ENCODE data around the gene ARHGAP22. TPM values are rescaled to one million over a fixed set of nuclear protein-coding genes. Genes with fewer than 3 reads are reported as not detected.
"Not testable (repeated sequence)": the region's sequence is repeated elsewhere in the genome, so short reads cannot be mapped to it uniquely, and the experiment has no call there.

Gene ARHGAP22
- total RNA-seq, 1 donor from 2014 or later, result 3.5 TPM

DNA sequence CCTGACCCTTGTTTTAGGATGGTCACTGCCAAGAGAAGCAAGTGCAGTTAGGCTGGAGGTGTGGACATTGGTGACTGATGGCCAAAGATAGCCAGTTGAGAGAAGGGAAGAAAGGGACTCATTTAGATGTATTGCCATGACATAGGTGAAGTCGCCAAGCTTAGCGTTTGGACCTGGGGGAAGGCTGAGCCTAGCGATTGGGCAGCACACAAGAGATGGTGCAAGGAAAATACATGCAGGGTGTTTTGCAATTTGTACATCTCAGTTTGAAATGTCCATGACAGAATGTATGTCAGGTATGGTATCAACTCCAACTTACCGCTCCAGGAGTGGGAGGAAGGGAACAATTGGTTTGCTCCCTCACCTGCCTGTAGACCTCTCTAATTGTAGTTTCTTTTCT is 164.1 kb downstream of the ARHGAP22 start:
- ATAC-seq (no peak), DNase-seq (ENCODE audit: missing footprints) (no peak)
- intact Hi-C loops (cut with DNase I), result no loop called here

DNA sequence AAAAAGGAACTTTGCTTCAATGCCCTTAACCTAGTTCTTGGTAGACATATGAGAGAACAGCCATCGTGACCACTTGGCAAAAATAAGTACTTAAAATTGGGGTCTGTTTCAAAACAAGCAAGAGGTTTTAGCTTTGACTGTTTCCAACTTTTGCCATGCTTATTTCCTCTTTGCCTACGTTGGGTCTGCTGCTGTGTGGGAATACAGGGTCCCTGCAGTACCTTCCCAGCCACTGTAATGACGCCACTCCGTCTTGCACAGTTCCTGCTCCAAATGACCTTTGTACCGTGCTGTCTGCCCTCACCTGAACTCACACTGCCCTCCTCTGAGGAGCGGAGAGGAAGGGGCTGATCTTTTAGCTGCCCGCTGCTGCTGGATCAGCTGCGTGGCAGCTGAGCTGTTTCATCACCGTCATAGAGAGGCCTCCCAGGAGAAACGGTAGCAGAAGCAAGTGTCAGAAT is 165.3 kb downstream of the ARHGAP22 start:
- intact Hi-C loops (cut with DNase I), result no loop called here
- ATAC-seq (peak; percentile 31), DNase-seq (ENCODE audit: missing footprints) (no peak)

DNA sequence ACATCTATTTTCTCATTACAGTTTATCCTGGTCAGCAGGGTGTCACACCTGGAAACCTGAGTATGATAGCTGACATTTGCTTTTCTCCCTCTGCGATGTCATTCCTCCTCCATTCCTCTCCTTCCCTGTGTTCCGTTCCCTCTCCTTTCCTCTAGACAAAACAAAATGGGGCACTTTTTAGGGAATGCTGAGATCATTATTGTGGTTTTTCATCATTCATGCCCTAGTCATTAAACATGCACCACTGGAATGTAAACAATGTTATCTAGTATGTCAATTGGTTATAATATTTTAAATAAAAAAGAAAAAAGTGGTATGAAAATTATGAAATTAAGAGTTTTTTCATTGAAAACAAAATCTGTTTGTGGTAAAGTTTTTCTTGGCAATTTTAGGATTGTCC is 165.8 kb downstream of the ARHGAP22 start:
- DNase-seq (ENCODE audit: missing footprints) (no peak), ATAC-seq (no peak)
- intact Hi-C loops (cut with DNase I), result no loop called here

DNA sequence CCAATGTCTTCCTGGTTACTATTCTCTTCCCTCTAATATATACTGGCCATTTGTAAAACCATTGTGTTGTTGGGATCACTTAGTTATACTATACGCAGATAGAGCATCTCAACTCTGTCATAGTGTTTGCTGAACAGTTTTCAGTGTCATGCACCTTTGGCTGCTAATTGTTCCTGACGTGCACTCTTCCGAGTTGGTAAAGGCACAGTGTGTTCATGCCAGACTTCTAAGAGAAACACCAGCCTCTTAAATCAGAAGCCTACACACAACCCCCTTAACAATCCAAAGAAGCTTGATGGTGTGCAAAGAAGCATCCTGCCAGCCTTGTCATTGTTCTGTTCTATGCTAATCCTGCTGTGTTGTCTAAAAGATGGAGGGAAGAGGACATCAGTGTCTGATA is 167.3 kb downstream of the ARHGAP22 start:
- intact Hi-C loops (cut with DNase I), result no loop called here
- DNase-seq (ENCODE audit: missing footprints) (no peak), ATAC-seq (no peak)

DNA sequence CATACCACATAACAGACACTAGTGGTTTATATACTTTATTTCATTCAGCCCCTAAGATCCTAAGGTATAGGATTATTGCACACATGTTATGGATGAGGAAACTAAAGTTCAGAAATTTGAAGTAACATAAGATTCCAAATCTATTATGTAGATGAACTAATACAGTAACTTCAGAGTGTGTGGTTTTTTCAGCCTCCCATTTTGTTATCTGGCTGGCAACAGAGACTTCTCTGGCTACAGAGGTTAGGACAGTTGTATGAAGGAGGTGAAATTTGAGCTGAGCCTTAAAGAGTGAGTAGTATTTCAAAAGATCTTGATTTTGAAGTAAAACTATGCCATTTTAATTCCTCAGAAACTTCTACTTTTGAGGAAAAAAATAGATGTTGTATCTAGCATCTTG is 173.0 kb downstream of the ARHGAP22 start:
- intact Hi-C loops (cut with DNase I), result no loop called here
- ATAC-seq, result no peak
- no peak for DNase-seq (ENCODE audit: missing footprints)

DNA sequence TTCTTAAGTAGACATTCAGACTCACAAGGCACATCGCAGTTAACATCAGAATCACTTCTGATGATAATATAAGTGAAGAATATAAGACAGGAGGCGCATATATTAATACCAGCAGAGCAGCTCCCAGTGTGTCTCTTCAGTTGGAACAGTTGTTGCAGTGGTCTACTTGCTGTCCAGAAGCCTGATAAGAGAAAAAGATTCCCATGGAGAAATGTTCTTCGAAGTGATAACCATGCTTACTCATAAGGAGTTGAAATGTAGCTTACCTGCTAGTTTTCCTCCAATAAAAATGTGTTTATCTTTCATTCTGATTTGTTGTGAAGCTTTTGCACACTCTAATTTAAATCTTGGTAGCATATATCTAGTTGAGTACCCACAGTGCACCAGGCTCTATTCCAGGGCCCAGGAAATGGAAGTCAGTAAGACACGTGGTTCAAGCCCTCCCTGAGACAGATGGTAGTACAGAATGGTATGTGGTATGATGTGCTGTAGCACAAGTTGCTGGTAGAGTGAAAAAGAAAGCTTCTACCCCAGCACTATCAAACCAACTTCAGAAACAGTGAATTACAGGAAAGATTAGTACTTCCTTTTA is 174.4 kb downstream of the ARHGAP22 start:
- no peak for DNase-seq (ENCODE audit: missing footprints)
- intact Hi-C loops (cut with DNase I), result no loop called here
- ATAC-seq, result no peak

DNA sequence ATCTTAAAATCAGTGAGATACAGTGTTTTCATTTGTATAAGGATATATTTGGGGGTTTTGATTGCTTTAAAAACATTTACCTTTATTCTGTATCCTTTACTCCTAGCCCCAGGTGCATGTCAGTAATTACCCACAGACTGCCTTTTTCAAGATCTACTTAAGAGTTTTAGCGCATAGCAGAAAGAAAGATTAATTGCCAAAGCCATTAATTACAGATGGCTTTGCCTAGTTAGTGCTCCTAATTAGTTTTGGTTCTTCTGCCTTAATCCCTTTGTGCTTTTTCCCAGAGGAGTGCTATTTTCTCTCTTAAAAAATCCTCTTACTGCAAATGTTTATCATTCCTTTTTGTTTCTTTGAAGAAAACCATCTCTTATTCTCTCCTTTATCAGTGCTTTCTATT is 175.6 kb downstream of the ARHGAP22 start:
- DNase-seq (ENCODE audit: missing footprints) (no peak), ATAC-seq (no peak)
- intact Hi-C loops (cut with DNase I), result no loop called here

DNA sequence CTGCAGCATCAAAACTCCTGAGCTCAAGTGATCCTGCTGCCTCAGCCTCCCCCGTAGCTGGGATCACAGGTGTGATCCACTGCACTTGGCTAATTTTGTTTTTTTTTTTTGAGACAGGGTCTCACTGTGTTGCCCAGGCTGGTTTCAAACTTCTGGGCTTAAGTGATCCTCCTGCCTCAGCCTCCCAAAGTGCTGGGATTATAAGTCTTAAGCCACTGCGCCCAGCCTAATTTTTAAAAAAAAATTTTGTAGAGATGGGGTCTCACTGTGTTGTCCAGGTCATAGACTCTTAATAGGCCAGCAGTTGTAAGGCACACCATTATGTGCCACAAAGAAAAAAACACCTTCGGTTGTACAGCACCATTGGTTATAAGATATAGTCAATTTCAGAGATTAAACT is 176.0 kb downstream of the ARHGAP22 start:
- intact Hi-C loops (cut with DNase I), result no loop called here
- ATAC-seq (no peak), DNase-seq (ENCODE audit: missing footprints) (no peak)

DNA sequence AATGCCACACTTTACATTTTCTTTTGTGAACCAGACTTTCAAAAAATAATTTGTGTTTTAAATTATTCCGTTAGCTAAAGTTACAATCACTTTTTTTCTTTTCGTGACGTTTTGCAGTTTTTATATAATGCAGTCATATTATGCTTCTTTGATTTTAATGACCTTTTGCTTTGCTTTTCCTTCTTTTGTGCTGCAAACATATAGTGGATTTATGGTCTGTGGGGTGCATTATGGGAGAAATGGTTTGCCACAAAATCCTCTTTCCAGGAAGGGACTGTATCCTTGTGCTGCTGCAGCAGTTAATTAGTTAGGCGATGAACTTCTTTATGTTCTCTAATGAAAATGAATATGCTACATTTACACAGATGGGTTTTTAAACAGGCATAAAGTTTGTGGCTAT is 181.0 kb downstream of the ARHGAP22 start:
- intact Hi-C loops (cut with DNase I), result no loop called here
- DNase-seq (ENCODE audit: missing footprints) (no peak), ATAC-seq (no peak)

DNA sequence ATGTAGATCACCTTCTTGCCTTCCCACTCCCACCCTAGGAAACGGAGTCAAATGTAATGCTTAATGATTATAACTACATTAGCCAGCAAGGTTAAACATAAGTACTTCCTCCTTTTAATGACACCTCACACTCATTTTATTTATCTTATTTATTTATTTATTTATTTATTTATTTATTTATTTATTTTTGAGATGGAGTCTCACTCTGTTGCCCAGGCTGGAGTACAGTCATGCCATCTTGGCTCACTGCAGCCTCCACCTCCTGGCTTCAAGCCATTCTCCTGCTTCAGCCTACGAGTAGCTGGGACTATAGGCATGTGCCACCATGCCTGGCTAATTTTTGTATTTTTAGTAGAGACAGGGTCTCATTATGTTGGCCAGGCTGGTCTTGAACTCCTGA is 183.0 kb downstream of the ARHGAP22 start:
- DNase-seq (ENCODE audit: missing footprints); ATAC-seq; intact Hi-C loops (cut with DNase I): not testable (repeated sequence)

DNA sequence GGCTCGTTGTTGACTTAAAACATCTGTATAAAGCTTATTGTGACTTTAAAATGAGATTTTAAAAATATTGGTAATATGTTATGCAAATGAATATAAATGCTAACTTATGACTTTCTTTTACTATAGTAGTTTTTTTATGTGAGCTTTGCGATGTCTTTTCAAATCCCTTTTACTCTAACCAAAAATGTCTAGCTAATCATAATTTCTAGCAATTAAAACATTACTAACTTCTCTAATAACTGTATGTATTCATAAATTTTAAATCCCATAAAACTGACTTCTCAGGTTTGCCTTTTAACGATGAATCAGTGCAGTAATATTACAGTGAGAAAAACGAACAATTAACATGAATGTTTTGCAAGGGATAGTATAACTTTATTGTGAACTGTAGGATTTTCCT is 185.2 kb downstream of the ARHGAP22 start:
- DNase-seq (ENCODE audit: missing footprints) (no peak), ATAC-seq (no peak)
- intact Hi-C loops (cut with DNase I), result loop anchor here (10.0 kb wide), 1 partner anchor 55 kb away; no protein-coding TSS in a partner anchor

DNA sequence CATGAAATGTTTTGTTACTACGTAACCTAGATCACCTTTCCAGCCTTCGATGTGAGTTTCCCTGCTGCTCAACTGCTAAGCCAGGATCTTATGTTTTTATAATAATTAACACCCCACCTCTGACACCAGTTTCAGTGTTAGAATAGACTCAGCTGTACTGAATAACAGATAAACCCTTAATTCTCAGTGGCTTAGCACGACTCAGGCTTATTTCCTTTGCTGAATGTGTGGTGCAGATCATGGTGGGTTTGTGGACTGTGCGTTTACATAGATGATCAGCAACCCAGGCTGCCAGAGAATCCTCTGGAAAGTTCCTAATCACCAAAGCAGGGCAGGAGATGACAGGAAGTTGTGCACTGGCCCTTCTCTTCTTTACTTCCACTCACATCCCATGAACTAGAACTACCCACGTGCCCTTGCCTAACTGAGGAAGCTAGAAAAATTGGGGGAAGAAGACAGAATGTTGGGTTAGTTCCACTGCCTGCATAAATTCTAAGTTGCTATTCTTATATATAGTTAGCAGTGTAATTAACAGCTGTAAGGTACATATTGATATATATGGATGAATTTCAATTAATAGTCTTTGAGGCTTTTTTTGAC is 186.6 kb downstream of the ARHGAP22 start:
- no peak for ATAC-seq
- intact Hi-C loops (cut with DNase I), result loop anchor here (10.0 kb wide), 1 partner anchor 53 kb away; no protein-coding TSS in a partner anchor
- no peak for DNase-seq (ENCODE audit: missing footprints)

DNA sequence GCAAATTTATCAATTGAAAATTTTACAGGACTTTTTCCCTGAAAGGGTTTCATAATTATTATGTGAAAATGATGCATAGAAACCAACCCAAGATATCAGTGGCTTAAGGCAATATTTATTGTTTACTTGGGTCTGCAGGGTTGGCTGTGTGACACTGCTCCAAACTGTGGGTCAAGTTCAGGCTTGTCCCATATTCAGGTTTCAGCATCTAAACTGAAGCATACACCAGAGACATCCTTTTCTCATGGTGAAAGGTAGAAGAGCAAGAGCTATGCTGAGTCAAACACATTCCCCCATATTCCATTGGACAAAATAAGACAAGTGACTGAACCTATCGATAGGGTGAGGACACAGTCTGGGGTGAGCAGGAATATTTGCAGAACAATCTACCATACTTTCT is 187.5 kb downstream of the ARHGAP22 start:
- intact Hi-C loops (cut with DNase I), result loop anchor here (10.0 kb wide), 1 partner anchor 53 kb away; no protein-coding TSS in a partner anchor
- ATAC-seq, result no peak
- DNase-seq (ENCODE audit: missing footprints), result no peak

DNA sequence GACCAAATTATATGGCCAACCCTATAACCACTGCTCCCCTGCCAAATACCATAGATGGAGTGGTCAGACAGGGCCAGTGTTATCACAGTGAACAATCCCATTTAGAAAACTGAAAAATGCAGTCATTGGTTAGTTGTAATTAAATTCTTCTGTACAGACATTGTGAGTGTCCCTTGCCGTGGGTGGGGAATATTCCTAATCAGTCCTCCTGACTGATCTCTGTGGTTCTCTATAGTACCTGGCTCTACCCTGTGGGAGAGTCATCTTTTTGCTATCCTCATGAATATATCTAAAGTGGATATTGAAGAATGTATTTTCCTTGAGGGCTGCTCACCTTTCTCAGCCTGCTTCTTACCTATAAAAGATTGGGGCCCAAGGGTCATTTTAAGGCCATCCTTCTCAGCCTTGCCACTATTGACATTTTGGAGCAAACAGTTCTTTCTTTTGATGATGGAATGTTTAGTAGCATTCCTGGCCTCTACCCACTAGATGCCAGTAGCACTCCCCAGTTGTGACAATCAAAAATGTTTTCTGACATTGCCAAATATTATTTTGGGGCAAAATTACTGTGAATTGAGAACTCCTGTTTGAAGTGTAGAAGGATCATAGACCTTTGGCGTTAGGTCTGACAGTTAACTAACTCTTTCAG is 188.2 kb downstream of the ARHGAP22 start:
- ATAC-seq (no peak), DNase-seq (ENCODE audit: missing footprints) (no peak)
- intact Hi-C loops (cut with DNase I), result loop anchor here (10.0 kb wide), 1 partner anchor 52 kb away; no protein-coding TSS in a partner anchor

DNA sequence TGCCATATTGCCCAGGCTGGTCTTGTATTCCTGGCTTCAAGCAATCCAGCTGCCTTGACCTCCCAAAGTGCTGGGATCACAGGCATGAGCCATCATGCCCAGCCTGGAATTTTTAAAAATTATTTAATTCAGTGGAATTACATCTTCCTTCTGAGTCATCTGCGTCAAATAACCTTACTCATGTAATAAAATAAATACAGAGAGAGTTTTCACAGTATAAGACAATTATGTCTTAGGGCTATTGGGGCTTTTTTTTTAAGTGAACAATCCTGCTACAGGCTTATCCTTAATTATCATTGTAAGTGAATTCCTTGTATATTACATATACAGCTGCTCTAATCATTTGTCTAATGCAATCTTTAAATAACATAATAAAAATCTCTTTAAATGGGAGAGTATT is 190.1 kb downstream of the ARHGAP22 start:
- intact Hi-C loops (cut with DNase I), result loop anchor here (10.0 kb wide), 1 partner anchor 50 kb away; no protein-coding TSS in a partner anchor
- no peak for DNase-seq (ENCODE audit: missing footprints)
- no peak for ATAC-seq

DNA sequence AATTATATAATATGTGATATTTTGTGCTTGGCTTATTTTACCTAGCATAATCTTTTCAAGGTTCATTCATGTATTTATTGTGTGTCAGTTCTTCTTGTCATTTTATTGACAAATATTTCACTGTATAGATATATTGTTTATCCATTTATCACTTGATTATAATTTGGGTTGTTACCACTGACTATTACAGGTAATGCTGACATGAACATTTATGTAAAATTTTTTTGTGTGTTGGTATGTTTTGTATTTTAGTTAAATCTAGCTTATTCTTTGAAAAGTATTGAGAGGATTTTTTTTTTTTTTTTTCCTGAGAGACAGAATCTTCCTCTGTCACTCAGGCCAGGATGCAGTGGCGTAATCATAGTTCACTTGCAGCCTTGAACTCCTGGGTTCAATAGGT is 190.7 kb downstream of the ARHGAP22 start:
- no peak for ATAC-seq
- DNase-seq (ENCODE audit: missing footprints), result no peak
- intact Hi-C loops (cut with DNase I), result loop anchor here (10.0 kb wide), 1 partner anchor 49 kb away; no protein-coding TSS in a partner anchor

DNA sequence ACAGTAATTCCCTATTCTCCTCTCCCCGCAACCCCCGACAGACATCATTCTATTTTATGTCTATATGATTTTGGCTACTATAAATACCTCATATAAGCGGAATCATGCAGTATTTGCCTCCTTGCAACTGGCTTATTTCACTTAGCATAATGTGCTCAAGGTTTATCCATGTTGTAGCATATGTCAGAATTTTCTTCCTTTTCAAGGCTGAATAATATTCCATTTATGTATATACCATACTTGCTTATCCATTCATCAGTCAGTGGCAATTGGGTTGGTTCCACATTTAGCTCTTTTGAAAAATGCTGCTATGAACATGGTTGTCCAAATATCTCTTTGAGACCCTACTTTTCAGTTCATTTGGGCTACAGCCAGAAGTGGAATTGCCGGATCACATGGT is 191.9 kb downstream of the ARHGAP22 start:
- ATAC-seq (no peak), DNase-seq (ENCODE audit: missing footprints) (no peak)
- intact Hi-C loops (cut with DNase I), result loop anchor here (10.0 kb wide), 1 partner anchor 48 kb away; no protein-coding TSS in a partner anchor

DNA sequence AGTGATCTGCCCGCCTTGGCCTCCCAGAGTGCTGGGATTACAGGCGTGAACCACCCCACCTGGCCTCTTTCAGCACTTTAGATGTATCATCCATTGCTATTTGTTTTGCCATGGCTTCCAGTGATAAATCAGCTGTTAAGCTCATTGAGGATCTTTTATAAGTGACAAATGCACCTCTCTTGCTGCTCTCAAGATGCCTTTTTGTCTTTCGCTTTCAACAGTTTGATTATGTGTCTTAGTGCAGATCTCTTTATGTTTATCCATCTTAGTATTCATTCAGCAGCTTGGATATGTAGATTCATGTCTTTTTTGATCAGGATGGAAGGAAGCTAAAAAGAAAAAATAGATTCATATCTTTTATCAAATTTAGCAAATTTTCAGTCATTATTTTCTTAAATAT is 192.8 kb downstream of the ARHGAP22 start:
- ATAC-seq (no peak), DNase-seq (ENCODE audit: missing footprints) (no peak)
- intact Hi-C loops (cut with DNase I), result loop anchor here (10.0 kb wide), 1 partner anchor 47 kb away; no protein-coding TSS in a partner anchor

DNA sequence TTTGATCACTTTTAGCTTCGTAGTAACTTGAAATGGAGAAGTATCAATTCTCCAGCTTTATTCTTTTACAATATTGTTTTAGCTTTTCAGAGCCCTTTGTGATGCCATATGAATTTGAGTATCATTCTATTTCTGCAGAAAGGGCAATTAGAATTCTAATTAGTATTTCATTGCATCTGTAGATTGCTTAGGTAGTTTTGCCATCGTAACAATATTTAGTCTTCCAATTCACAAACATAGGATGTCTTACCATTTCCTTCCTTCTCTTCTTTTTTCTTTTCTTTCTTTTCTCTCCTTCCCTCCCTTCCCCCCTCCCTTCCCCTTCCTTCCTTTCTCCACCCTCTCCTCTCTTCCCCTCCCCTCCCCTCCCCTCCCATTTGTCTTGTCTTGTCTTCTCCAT is 193.4 kb downstream of the ARHGAP22 start:
- DNase-seq (ENCODE audit: missing footprints) (no peak), ATAC-seq (no peak)
- intact Hi-C loops (cut with DNase I), result loop anchor here (10.0 kb wide), 1 partner anchor 47 kb away; no protein-coding TSS in a partner anchor

DNA sequence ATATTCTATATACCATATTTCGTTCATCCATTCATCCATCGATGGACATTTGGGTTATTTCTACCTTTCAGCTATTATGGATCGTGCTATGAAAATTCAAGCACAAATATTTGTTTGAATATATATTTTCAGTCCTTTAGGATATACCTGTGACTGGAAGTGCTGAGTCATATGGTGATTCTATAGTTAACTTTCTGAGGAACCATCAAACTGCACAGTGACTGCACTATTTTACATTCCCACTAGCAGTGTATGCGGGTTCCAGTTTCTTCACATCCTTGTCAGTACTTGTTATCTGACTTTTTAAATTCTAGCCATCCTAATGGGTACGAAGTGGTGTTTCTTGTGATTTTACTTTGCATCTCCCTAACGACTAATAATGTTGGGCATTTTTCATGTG is 194.4 kb downstream of the ARHGAP22 start:
- intact Hi-C loops (cut with DNase I), result loop anchor here (10.0 kb wide), 1 partner anchor 46 kb away; no protein-coding TSS in a partner anchor
- ATAC-seq, result no peak
- DNase-seq (ENCODE audit: missing footprints), result no peak
